ENCODE data around the gene ABHD8. TPM values are rescaled to one million over a fixed set of nuclear protein-coding genes. Genes with fewer than 3 reads are reported as not detected.

Gene ABHD8
- total RNA-seq, 1 donor = 13.8 TPM

GRCh38 chr19:17244618-17245534 lies 58.3 kb downstream of the ABHD8 start:
- peak overlapping the region; percentile 96 for H3K4me3 ChIP-seq (ENCODE audit: low read depth, low read length)
- DNase-seq (ENCODE audit: low read depth) = no peak
- TF ChIP-seq CTCF (IDR thresholded peaks at IDR 0.05; ENCODE audit: insufficient read depth, low read depth, low read length) = no peak

GRCh38 chr19:17243830-17244617 lies 59.2 kb downstream of the ABHD8 start:
- DNase-seq (ENCODE audit: low read depth) = no peak
- no peak for TF ChIP-seq CTCF (IDR thresholded peaks at IDR 0.05; ENCODE audit: insufficient read depth, low read depth, low read length)
- H3K4me3 ChIP-seq (ENCODE audit: low read depth, low read length) = peak overlapping the region; percentile 96

GRCh38 chr19:17243211-17243829 lies 59.9 kb downstream of the ABHD8 start:
- peak overlapping the region; percentile 96 for H3K4me3 ChIP-seq (ENCODE audit: low read depth, low read length)
- TF ChIP-seq CTCF (IDR thresholded peaks at IDR 0.05; ENCODE audit: insufficient read depth, low read depth, low read length) = no peak
- no peak for DNase-seq (ENCODE audit: low read depth)

GRCh38 chr19:17242431-17243208 lies 60.6 kb downstream of the ABHD8 start:
- DNase-seq (ENCODE audit: low read depth) = no peak
- H3K4me3 ChIP-seq (ENCODE audit: low read depth, low read length) = peak overlapping the region; percentile 96
- no peak for TF ChIP-seq CTCF (IDR thresholded peaks at IDR 0.05; ENCODE audit: insufficient read depth, low read depth, low read length)

Other genes with a start within 250 kb of the ABHD8 start
- gene HAUS8, start 228.0 kb downstream of the ABHD8 start, total RNA-seq = 3.5 TPM in 2 replicates
- 99.3 and 118 TPM in 2 replicates for gene MYO9B, start 227.6 kb downstream of the ABHD8 start, total RNA-seq
- 18.1 and 23.8 TPM in 2 replicates for gene USE1, start 88.1 kb downstream of the ABHD8 start, total RNA-seq
- 3.9 and 6.1 TPM in 2 replicates for gene OCEL1, start 77.2 kb downstream of the ABHD8 start, total RNA-seq
- 51.0 and 56.0 TPM in 2 replicates for gene NR2F6, start 57.5 kb downstream of the ABHD8 start, total RNA-seq
- not detected in 2 replicates for gene USHBP1, start 38.7 kb downstream of the ABHD8 start, total RNA-seq
- gene BABAM1, start 36.0 kb downstream of the ABHD8 start, total RNA-seq = 101 and 124 TPM in 2 replicates
- gene ANKLE1, start 21.5 kb downstream of the ABHD8 start, total RNA-seq = 0.32 and 0.86 TPM in 2 replicates
- gene MRPL34, start 2.4 kb upstream of the ABHD8 start, total RNA-seq = 29.8 and 32.2 TPM in 2 replicates
- gene DDA1, start 6.1 kb upstream of the ABHD8 start, total RNA-seq = 14.8 and 16.8 TPM in 2 replicates
- gene ANO8, start 31.4 kb upstream of the ABHD8 start, total RNA-seq = 3.5 and 3.9 TPM in 2 replicates
- gene GTPBP3, start 34.1 kb upstream of the ABHD8 start, total RNA-seq = 14.2 and 16.1 TPM in 2 replicates
- not detected in 2 replicates for gene PLVAP, start 73.9 kb upstream of the ABHD8 start, total RNA-seq
- gene CCDC194, start 90.8 kb upstream of the ABHD8 start, total RNA-seq = not detected in 2 replicates
- gene BST2, start 102.2 kb upstream of the ABHD8 start, total RNA-seq = 2.6 and 7.8 TPM in 2 replicates
- 32.0 and 47.0 TPM in 2 replicates for gene MVB12A, start 116.6 kb upstream of the ABHD8 start, total RNA-seq
- gene TMEM221, start 145.2 kb upstream of the ABHD8 start, total RNA-seq = not detected in 2 replicates
- gene NXNL1, start 157.5 kb upstream of the ABHD8 start, total RNA-seq = not detected in 2 replicates
- 10.8 and 15.5 TPM in 2 replicates for gene SLC27A1, start 167.1 kb upstream of the ABHD8 start, total RNA-seq
- gene PGLS, start 208.2 kb upstream of the ABHD8 start, total RNA-seq = 41.5 and 75.4 TPM in 2 replicates

All from fibroblast of villous mesenchyme (primary cell).